NCI-H82 (cell line): Measurements from ENCODE around the gene ATAD3B.
"Not testable (repeated sequence)": the region's sequence is repeated elsewhere in the genome, so short reads cannot be mapped to it uniquely, and the experiment has no call there.

ENCODE experiments used
- DNase-seq: peaks from one replicate; lab custom pipeline; 2025; lab: John Stamatoyannopoulos, UW

ATAD3B gene

DNA sequence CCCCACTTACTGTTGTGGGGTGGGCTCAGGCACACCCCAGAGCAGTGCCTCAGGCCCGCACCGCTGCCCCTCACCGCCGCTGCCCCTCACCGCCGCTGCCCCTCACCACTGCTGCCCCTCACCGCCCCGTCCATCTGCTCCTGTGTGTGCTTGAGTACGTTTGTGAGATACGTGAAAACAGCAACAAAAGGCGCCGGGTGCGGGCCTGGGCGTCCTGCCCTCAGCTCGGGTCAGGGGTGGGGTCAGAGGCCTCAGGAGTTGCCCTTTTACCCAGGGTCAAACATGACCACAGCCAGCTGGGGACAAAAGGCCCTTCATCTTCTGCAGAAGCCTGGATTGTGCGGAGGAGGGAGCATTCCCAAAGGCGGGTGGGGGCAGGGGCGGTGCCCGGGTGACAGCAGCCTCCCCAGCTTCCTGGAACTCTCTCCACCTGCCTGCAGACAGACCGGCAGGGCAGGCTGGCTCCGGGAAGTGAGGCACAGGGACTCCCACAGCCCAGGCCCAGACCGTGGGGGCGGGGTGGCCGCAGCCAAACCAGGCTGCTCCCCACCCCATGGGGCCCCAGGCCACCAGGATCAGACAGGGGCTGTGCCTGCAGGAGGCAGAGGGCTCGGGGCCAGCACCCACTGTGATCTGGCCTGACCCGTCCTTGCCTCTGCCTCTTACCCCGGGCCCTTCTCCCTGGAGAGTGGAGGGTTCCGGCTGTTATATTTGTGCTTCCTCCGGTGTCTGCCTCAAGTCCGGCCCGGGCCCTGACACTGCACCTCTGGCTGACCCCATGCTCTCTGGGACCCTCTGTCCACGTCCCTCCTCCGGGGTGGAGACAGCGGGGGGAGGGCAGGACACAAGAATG, 38.4 kb upstream of the ATAD3B start:
- peak; percentile 73 for DNase-seq

DNA sequence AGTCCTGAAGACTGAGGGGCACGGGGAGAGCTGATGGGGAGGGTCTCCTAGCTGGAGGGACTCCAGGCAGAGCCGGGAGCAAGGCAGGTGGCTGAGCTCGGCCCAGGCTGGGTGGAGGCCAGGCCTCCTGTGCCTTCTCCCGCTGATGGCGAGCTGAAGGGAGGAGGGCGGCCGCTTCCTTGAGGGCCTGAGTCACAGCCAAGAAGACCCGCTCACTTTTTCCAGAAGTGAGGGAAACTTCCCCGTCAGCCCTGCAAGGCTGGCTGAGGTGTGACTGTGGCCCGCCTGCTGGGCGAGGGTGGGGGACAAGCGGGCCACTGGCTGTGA, 37.8 kb upstream of the ATAD3B start:
- no peak for DNase-seq

DNA sequence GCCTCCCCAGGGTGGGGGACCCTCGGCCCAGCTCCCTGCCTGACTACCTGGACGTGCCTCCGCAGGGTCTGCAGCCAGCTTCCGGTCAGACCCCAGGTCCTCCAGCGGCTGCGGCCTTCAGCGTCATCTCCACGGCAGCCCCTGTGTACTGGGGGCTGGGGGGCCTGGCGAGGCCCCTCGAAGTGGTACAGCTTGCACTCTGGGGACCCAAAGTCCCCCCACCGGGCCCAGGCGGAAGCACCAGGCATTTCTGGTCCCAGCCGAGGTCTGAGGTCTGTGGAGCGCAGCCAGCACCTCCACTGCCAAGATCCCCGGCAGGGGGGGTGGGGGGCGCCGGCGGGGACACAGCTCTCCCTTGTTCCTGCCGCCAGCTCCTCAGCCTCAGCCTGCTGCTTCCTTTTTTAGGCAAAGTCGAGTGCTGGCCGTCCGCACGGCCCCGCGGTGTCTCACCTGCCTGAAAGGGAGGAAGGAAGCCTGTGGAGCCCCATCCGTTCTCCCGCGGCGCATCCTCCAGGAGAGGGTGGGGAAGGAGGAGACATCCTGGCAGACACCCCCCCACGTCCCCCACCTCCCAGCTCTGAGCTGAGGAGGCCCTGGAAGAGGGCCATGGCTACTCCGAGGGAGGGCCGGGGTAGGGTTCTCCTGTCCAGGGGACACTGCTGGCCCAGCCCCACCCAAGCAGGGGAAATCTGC, 37.3 kb upstream of the ATAD3B start:
- DNase-seq, result no peak

DNA sequence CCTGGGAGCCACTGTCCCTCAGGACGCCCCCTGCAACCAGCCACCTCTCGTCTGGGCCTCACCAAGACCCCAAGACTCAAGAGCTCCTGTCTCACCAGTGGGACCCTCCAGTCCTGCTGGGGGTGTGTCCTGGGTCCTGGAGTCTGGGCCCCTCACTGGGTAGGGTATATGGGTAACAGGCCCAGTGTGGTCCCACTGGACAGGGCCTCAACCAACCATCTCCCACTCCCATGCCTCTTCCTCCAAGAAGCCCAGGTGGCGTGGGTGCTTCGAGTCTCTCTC, 36.8 kb upstream of the ATAD3B start:
- no peak for DNase-seq

DNA sequence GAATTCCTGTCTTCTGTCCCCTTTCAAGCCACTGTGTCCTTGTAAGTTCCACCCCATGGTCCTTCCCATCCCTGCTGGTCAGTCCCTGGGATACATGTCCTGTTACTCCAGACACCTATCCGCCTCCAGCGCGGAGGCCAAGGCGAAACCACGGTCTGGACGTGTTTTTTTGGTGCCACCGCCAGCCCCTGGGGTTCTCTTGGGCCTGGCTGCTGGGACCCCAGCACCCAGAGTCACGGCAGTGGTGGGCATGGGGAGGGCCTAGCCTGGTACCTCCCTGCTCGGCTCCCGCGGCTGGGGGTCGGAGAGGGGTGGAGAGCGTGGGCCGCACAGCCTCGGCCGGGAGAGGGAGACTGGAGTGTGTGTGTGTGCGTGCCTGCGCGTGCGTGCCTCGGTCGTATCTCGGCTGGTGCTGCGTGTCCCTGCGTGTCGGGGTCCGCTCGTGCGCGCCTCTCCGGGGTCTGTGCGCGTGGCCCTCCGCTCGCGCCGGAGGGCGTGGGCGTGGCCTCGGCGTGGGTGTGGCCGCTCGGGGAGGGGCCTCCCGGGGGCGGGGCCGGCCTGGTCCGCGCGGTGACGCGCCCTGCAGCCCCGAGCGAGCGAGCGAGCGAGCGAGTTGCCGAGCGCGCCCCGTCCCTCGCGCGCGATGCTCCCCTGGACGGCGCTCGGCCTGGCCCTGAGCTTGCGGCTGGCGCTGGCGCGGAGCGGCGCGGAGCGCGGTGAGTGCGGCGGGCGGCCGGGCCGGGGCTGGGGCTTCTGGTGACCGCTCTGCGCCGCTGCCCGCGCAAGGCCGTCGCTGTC, 36.3 kb upstream of the ATAD3B start, which contains the start of gene VWA1:
Gene VWA1 (plus strand): TSS at position 585 of the 798 bp plus-strand sequence. CDS start 59 bp downstream, at position 644.
- peak; percentile 88 for DNase-seq

DNA sequence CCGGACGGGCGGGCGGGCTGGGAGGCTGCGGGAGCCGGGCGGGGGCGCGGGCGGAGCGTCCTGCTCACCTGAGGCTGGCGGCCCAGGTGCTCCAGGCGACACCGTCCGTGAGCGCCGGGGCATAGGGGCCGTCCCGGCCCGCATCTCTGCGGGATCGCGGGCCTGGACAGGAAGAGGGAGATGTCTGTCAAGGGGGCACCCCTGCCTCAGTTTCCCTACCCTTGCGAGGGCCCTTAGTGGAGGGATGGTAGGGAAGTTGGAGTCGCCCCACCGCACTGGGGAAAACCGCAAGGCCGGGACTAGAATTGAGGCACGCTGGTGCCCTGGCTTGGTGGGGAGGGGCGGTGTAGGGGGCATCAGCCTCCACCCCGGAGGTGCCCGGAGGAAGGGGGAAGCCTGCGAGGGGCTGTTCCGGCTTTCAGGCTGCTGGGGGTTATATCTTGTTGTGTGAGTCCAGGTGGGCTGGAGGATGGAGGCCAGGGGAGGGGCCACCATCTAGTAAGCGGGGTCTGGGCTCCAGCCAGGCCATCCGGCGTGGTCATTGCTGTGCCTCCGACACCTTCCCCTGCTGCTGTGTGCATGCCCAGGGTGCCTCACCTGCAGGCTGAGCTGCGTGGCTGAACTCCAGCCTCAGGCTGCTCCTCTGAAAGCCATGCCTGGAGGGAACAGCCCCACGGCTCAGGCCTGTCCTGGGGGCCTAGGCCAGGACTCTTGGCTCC, 35.5 kb upstream of the ATAD3B start:
- no peak for DNase-seq

- no peak for DNase-seq
These were observed 34.9 kb upstream of the ATAD3B start for GRCh38 chr1:1436630-1437032.

- no peak for DNase-seq
These were observed 34.3 kb upstream of the ATAD3B start for GRCh38 chr1:1437033-1437903.

DNA sequence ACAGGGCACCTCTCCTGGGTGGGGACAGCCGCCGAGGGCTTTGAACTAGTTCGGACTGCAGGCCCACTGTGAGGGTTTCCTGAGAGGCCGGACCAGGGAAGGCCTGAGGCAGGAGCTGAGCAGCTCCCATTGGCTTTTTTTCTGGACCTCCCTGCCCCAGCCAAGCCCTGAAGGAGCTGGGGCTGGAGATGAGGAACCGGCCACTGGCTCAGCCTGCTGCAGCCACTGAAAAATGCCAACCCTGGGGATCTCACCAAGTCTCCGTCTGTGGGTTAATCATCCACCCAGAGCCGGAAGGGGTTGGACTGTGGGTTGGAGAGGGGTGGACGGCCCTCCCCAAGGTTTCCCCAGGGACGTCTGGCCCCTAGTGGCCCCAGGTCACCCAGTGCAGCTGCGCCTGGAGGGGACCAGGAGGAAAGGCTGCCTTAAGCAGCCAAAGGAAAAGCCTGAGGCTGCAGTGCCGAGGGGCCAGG, 33.6 kb upstream of the ATAD3B start:
- no peak for DNase-seq

GRCh38 chr1:1438531-1439381, 32.8 kb upstream of the ATAD3B start:
- DNase-seq, result no peak

- no peak for DNase-seq
These were observed 31.9 kb upstream of the ATAD3B start for GRCh38 chr1:1439546-1440261.

- DNase-seq, result no peak
These were observed 31.1 kb upstream of the ATAD3B start for GRCh38 chr1:1440262-1441001.

GRCh38 chr1:1441002-1441888, 30.3 kb upstream of the ATAD3B start:
- DNase-seq, result peak; percentile 90

DNA sequence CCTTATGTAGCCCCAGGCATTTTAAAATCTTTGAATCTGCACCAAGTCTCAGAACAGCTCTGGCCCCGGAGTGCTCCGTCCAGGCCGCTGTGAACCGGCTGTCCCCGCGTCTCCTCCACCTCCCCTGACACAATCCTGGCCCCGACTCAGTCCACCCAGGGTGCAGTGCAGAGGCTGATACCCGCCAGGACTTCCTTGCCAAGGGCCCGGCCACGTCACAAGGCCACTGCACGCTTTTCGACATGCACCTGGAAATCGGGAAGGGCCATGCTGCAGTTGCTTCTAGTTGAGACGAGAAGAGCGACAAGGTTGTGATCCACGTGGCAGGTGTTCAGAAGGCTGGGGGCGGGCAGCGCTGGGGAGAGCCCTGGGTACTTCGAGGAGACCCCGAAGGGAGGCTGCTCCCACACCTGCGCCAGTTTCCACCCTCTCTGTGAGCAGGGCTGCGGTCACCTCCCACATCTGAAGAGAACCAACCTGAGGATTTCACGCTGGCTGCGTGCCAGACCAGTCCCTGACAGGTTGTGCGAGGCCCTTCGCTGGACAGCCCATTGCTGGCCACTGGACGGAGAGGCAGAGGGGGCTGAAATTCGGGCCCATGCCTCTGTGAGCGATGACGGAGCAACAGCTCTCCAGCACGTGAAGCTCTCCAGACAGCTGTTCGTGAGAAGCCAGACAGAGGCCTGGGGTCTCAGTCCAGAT, 29.3 kb upstream of the ATAD3B start:
- DNase-seq, result no peak

- not testable (repeated sequence) for DNase-seq
These were observed 24.9 kb upstream of the ATAD3B start for GRCh38 chr1:1446631-1447030.

DNA sequence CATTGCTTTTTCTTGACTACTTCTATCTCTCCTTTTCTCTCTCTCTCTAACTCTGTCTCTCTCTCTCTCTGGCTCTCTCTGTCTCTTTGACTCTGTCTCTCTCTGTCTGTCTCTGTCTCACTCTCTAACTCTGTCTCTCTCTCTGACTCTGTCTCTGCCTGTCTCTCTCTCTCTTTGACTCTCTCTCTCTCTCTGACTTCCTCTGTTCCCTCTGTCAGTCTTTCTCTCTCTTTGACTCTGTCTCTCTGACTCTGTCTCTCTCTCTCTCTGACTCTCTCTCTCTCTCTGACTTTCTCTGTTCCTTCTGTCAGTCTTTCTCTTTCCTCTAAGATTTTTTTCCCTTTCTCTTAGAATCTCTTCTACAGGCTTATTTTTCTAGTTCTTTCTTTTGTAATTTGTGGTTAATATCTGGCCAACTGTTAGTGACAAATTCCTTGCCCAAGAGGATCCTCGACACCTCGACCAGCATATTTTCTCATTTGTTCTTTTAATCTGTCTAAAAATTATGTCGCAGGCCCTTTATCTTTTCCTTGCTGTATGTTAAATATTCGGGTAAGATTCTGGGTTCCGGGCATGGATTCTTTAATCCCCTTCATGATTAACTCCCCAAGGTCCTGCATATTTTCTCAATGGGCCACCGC, 22.3 kb upstream of the ATAD3B start, which contains the start of gene ATAD3C:
Gene ATAD3C (plus strand): TSS at position 591 of the 641 bp plus-strand sequence. CDS start 995 bp downstream, outside the sequence.
- DNase-seq, result no peak
